Breast epithelium (tissue), 3 donors: ENCODE measurements around the gene B4GALT2.

Experiments used
- CTCF ChIP-seq, 3 donors: fragments of 450-650 bp; IDR thresholded peaks; one replicate each; pipeline ENCODE4 v1.5.1; 2016 to 2017; ENCODE audit warnings: antibody characterized with exemption in 3 of 3, mild to moderate bottlenecking in 3 of 3, moderate library complexity in 3 of 3
- POLR2A ChIP-seq: fragments of 450-650 bp; IDR thresholded peaks from one replicate; pipeline ENCODE4 v1.6.1; 2016; ENCODE audit warnings: antibody characterized with exemption, mild to moderate bottlenecking, moderate library complexity
- POLR2AphosphoS5 ChIP-seq, 3 donors: sonication (generic); formaldehyde crosslinking; IDR thresholded peaks; one replicate each; pipeline ENCODE4 v1.6.1; 2017; ENCODE audit warnings: antibody characterized with exemption in 3 of 3

GRCh38 chr1:43963006-43963405 is 16.0 kb upstream of the B4GALT2 start:
- TF ChIP-seq POLR2A, result no peak
- no peak for TF ChIP-seq CTCF (IDR thresholded peaks at IDR 0.05)
- no peak for TF ChIP-seq POLR2AphosphoS5 (IDR thresholded peaks at IDR 0.05)
